Raji (cell line): ENCODE data around the gene APOA4.

Experiments
- POLR2A ChIP-seq: IDR thresholded peaks from 2 replicates; pipeline ENCODE4 v1.6.1; 2011; ENCODE audit warnings: low read depth, low read length, control low read depth; ENCODE audit not compliant: insufficient read depth

Gene APOA4

DNA sequence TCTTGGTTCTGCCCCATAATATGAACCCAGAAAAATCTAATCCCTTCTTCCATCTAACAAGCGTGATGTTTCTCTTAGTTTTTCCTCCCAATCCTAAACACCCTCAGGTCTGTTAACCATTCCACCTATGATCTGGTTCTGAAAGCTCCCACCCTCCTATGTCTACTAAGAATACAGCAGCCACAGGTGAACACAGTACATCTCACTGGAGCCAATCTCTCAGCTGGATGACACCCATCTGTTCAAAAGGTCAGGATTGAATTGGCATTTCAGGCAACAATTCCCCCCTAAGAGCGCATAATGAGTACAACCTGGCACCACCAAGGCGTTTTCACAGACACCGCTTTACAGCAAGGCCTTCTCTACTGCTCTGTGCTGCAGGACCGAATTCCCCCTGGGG, 33.3 kb upstream of the APOA4 start:
- TF ChIP-seq POLR2A = no peak

DNA sequence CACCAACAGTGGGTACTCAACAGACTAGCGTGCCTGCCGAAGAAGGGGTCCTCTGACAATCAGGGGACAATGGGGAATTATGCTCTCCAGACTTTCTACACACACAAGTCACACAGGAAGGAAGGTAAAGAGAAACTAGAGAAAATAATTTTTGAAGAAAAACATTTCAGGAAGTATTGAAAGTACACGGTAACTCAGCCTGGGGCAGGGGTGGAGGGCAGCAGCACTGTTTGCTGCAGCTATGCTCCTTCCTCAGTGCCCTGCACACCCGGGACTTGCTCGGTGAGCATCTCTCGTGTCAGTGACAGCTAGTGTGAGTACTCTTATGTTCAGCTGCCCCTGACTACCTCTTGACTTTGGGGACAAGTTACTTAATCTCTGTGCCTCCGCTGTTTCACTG, 32.3 kb upstream of the APOA4 start:
- TF ChIP-seq POLR2A = no peak

DNA sequence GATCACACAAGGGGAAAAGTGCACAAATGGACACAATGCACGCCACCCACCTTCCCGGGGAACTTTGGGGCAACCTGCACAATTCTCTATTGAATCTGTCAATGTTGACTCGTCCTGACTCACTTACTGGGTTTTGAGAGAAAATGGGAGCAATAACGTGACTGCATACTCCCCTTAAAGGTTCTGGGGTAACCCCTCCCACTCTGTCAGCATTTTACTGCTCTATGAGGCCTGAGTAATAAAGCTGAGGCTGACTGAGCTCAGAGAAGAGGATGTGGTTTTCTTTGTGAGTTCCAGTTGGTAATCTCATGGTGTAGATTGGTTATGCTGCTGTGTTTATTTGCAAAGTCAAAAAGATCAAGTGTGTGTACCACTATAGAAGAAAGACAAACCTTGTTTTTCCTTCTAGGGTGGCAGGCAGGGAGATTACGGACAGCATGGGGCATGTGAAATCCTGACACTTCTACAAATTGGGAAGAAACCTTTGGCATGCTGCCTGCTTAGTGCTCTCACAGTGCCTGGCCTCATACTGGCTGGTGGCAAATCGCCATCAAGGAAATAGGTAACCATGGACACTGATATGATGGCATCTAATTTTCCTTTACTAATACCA, 30.5 kb upstream of the APOA4 start:
- no peak for TF ChIP-seq POLR2A

- no peak for TF ChIP-seq POLR2A
Observed at GRCh38 chr11:116852261-116853031, 29.3 kb upstream of the APOA4 start.

DNA sequence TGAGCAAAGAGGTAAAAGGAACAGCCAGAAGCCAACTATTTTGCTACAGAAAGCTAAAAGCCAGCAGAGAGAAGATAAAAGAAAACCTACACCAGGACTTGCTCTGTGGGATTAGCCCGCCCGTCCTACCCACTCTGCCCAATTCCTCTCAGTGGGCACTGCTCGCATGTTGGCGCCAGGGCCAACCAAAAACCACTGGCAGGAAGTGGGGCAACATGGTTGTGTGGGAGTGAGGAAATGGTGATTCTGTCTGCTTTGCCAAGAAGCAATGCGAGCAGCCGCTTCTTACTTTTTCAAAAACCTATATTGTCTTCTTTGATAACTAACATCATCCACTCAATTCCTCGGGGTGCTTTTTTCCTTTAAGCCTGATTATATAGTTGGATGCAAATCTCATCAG, 28.5 kb upstream of the APOA4 start:
- no peak for TF ChIP-seq POLR2A

DNA sequence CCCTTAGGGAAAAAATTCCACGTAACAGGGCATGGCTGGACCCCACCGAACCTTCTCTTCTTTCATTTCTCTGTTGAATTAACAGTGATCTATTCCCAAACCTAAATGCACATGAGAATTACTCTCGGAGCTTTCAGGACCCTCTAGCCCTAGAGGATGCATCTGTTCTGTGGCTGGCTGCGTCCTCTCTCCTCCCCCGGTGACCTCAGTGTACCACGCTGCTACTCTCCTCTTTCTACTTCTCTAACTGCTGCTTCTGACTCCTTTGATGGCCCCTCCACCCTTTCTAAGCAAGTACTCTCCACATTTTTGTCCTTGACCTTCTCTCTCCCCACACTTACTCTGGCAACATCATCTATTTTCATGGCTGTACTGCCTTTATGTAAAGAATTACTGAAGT, 26.4 kb upstream of the APOA4 start:
- no peak for TF ChIP-seq POLR2A

DNA sequence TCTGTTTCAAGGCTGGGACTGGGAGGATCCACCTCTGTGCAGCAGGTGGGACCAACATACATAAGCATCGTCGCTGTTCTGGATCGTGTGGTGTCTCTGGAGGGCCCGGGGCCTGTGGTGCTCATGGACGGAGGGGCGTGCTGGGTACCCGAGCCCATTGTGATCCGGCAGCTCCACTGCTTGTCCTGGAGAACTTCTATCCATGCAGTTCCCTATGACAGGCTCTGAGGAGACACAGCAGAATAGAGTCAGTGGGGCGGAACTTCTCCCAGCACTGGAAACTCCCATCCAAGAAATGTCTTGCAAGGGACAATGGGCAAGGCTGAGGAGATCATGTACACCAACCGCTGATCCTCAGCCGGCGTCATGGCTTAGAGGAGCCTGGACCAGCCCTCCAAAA, 26.0 kb upstream of the APOA4 start:
- no peak for TF ChIP-seq POLR2A

GRCh38 chr11:116847612-116848011, 24.5 kb upstream of the APOA4 start:
- no peak for TF ChIP-seq POLR2A

GRCh38 chr11:116844722-116845121, 21.6 kb upstream of the APOA4 start:
- no peak for TF ChIP-seq POLR2A

- no peak for TF ChIP-seq POLR2A
Observed at GRCh38 chr11:116843661-116844060, 20.6 kb upstream of the APOA4 start.

GRCh38 chr11:116842909-116843308, 19.8 kb upstream of the APOA4 start:
- TF ChIP-seq POLR2A = no peak

GRCh38 chr11:116842117-116842516, 19.0 kb upstream of the APOA4 start:
- no peak for TF ChIP-seq POLR2A

- no peak for TF ChIP-seq POLR2A
Observed at GRCh38 chr11:116840746-116841296, 17.7 kb upstream of the APOA4 start.

DNA sequence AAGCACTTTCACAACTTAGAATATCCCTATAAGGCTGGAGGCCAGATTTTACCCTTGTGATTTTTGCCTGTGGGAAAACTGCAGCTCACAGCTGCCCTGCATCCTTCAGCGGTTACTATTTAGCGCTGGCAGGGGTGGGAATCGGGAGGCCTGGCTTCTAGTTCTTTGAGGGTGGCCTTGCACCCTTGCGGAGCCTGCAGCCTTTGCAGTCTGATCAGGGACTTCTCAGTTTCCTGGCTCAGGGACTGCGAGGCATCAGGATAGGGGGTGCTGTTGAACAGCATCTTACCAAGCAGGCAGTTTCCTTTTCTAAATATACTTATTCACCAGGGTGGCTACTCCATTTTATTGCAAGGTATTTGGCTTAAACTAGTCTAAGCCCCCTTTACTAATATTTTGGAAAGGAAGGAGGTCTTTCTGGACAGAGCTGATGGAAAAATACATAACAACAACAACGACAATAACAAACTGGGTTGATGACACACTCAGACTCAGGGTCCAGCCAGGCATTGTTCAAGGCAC, 17.2 kb upstream of the APOA4 start:
- no peak for TF ChIP-seq POLR2A

DNA sequence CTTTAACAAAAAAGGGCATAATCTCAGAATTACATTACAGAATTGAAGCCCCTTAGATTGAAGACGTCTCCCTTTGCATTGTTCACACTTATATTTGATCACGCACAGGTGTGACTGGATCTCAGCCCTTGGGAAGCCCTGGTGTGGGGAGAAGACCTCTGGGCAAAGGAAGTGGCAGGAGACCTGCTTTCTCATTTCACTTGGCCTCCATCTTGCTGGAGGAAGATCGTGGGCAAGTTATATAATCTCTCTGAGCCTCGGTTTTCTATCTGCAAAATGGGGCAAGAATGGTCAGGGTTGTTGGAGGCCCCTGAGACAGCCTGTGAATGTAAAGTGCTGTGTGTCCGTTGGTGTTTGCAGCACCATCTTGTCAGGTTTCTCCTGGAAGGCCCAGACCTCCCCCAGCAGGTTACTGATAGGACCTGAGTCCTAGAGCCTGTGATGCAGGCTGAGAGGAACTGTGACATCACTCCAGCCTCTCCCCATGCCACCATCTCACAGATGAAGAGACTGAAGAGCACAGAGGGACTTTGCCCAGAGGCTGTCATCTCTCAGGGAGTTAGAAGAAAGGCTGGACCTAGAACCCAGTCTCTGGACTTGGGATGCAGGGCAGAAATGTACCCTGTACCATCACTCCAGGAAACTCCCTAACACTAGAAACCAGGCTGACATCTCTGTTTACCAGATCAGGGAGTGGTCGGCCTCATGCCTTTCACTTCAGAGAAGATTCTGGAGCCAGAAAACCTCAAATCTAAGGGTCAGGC, 15.4 kb upstream of the APOA4 start:
- no peak for TF ChIP-seq POLR2A

DNA sequence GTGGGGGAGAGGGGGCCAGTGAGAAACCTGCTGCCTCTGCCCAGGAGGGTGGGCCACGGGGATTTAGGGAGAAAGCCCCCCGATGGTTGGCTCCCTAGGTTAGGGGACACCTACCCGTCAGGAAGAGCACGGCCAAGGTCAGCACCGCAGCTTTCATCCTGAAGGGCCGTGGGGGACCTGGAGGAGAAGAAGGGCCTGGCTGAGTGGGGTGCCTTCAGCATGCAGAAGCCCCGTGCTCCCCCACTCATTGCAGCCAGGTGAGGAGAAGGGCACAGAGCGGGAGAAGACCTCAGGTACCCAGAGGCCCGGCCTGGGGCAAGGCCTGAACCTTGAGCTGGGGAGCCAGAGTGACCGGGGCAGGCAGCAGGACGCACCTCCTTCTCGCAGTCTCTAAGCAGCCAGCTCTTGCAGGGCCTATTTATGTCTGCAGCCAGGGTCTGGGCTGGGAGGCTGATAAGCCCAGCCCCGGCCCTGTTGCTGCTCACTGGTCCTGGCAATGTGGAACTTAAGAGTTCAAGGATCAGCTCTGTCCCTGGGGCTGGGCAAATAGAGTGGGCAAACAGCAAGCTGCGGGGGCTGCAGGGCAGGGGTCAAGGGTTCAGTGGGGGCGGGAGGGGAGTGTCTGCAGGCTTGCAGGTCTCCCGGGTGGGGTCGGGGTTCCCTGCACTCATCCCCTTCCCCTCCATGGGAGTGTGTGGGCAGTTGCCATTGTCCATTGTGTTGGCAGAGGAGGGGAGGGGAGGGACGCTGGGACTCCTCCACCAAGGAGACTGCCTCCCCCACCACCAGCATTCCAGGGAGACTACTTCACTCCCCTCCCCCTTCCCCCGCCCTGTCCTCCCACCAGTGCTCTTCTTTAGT, 14.4 kb upstream of the APOA4 start, which contains the start of gene APOA1:
TSS of gene APOA1 (minus strand) at position 392 of the 861 bp plus-strand sequence. CDS start at position 157, 235 bp downstream.
- no peak for TF ChIP-seq POLR2A
